GDM1 (cell line): ENCODE data around the gene RAB27B.

Source experiments
- DNase-seq: peaks from one replicate; lab custom pipeline; 2025; lab: John Stamatoyannopoulos, UW

Gene RAB27B

GRCh38 chr18:54867131-54867530, 38.9 kb downstream of the RAB27B start:
- DNase-seq, result no peak

DNA sequence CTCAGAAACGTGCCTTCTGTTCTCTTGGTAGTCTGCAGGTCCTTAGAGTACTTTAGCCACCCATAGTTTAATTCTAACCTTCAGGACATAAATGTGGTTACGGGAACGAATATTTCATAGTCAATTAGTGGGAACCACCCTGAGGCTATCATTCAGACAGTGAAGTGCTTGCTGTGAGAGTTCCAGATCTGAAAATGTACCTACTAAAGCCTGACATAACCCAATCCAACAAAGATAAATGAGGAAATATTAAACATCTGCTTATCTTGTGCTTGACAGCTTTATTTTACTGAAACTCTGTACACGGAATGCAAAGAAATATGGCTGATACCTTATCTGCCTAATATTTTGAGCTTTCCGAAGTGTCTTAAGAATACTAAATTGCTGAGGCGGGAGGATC, 43.0 kb downstream of the RAB27B start:
- no peak for DNase-seq

DNA sequence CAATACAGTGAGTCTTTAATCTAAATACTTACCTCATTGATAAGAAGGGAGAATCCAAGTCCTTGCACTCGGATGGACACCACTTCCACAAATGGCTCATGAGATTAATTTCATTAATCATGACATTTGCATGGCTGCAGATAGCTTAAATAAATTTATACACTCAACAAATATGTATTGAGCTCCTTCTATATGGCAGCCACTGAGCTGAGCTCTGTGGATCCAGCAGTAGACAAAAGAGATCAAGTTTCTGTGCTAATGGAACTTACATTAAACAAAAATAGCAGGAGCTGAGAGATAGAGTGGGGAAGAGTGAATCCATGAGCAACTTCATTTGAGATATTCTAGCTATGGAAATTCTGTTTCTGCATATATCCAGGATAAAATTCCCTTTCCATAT, 44.4 kb downstream of the RAB27B start:
- no peak for DNase-seq

DNA sequence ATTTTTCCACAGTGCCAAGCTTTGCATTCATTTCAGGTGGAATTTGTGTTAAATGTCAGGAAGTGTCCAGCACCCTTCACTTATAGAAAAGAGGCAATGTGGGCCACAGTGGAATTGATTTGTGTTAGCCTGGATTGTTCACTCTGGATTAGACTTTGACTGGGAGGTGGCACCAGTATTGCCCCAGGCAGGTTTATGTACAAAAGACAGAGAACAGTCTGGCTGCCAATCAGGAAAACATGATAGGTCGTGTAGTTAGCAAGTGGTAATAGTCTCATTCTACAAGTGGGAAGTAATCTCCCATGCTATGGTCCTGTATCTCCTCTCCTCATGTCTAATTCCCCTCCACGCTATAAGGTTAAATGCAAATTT, 45.6 kb downstream of the RAB27B start:
- DNase-seq, result no peak

DNA sequence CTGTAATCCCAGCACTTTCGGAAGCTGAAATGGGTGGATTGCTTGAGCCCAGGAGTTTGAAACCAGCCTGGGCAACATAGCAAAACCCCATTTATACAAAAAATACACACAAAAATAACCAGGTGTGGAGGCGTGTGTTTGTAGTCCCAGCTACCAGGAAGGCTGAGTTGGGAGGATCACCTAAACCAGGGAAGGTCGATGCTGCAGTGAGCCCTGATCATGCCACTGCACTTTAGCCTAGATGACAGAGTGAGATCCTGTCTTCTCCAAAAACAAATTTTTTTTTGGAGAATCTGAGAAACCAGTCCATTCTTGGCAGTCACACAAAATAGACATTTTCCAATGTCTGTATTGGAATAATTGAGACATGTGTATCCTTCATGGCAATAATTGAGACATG, 46.8 kb downstream of the RAB27B start:
- no peak for DNase-seq

GRCh38 chr18:54877076-54877475, 48.8 kb downstream of the RAB27B start:
- no peak for DNase-seq

DNA sequence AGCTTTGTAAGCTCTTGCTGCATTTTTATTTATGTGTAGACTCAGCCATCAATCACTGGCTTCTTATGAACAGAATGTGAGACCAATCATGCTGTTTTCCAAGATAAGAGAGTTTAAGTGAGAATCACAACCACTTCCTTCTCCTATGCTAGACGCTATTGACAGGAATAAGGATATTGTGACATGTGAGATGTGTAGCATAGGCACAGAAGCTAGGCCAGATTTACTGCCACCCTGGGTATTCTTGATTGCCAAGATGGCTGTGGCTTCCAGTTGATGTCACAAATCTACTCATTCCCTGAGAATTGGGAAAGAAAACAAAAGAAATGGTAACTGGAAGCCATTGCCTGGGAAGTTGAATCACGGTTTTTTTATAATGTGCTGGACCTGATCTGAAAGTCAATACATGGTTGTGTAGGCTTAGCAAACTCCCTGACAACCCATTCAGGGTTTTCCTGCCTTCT, 49.9 kb downstream of the RAB27B start:
- DNase-seq, result no peak

- no peak for DNase-seq
Observed at GRCh38 chr18:54878659-54879358, 50.5 kb downstream of the RAB27B start.

DNA sequence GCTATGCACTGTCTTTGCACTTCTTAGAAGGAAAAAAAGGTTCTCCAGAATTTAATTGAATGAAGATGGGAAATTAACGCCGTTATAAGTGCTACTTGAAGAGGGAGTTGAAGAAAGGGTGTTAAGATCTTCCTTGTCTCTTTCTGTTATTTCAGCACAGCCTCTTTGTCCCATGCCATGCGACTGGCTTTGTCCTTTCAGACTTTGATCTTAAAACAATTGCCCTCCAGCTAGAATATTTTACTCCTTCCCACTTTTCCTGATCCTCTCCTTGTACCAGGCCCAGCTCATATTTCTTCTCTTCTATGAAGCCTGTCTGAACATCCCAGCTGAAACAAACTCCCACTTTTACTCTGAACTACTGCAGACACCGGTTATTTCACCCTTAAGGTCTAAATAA, 51.4 kb downstream of the RAB27B start:
- DNase-seq, result no peak

DNA sequence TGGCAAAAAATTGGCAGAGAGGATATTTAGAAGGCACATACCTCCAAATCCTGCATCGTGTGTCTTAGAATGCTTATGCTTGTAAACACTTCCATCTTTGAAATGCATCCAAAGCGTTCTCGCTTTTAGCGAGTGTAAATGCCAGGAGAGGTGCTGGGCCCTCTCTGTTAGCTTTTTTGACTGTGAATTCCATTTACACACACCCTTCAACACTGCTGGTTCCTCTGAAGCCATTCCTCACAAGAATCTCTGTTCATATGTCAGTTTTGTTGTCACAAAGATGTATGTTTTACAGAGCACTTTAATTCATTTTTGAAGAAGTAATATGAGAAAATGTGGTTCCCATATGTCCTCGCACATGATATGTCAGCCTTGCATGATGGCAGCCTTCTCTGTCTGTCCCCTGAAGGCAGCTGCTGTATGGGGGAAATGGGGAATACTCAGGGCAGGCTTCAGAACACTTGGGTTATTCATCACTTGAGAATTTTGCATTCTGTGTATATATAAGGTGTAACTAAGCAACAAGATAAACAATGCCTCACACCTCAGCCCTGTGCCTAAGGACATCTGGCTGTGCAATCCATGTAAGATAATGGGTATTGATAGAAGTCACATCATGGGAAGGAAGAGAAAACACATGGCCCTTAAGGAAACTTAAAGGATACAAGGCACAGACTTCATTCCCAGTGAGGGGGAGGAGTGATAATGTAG, 52.3 kb downstream of the RAB27B start:
- DNase-seq, result no peak

GRCh38 chr18:54881229-54881768, 53.0 kb downstream of the RAB27B start:
- no peak for DNase-seq

DNA sequence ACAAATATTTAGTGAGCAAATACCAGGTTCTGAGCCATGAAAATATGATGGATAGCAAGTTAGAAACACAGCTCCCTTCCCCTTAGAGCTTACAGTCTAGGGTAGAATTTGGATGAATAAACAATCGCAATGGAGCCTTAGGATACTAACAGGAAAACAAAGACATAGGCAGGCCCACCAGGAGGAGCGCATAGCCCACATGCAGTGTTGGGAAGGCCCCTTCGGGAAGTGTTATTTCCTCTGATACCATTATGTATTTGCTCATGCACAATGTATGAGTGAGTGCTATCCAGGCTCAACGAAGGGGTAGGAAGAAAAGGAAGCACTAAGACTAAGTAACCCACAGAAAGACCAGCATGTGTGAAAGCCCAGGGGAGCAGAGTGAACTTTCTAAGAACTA, 54.0 kb downstream of the RAB27B start:
- DNase-seq, result no peak

DNA sequence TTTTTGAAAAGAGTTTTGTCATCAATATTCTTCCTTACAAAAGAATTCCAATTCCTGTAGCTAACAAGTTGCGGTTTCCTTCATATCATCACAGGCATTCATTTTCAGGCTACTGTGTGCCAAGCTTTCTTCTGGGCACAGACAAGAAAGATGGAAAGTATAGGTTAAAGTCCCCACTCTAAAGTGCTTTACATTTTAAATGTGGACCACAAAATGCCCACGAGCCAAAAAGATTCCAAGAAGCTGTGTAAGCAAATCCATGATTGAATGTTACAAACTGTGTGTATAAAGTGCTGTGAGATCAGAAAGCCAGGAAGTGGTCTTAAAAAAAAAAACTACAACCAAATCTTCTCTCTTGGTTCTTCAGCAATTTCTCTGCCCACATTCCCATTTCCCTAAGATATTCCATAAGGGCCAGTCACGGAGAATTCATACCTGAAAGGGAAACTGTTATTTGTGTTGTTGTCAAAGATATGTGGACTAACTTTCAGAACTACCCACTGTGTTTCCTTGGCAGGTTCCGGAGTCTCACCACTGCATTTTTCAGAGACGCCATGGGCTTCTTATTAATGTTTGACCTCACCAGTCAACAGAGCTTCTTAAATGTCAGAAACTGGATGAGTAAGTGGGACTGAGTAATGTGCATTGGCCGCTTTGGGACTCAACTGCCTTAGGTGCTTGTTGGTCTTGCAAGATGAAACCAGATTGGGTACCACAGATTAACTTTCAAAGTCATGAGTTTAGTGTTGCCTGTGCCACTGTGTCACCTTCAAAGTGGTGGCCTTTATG, 55.7 kb downstream of the RAB27B start:
- DNase-seq, result no peak

DNA sequence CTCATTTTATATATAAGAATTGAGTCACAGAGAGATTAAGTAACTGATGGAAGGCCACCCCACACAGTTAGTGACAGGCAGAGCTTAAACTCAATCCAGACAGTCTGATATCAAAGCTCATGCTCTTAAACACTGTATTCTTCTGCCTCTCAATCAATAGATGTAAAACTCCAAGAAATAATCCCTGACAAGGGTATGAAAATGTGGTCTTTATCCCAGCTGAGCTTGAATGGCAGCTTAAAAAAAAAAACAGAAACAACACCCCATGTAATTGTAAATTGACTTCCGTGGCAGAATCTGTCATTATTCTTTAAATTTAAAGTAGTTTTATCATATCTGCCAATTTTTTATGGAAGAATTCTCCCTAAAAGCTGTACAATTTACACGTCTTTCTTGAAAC, 60.1 kb downstream of the RAB27B start:
- DNase-seq, result no peak

GRCh38 chr18:54888933-54889332, 60.7 kb downstream of the RAB27B start:
- DNase-seq, result no peak

GRCh38 chr18:54899500-54899899, 71.2 kb downstream of the RAB27B start:
- DNase-seq, result no peak

GRCh38 chr18:54900290-54900689, 72.0 kb downstream of the RAB27B start:
- DNase-seq, result no peak

- DNase-seq, result no peak
Observed at GRCh38 chr18:54904581-54904980, 76.3 kb downstream of the RAB27B start.

DNA sequence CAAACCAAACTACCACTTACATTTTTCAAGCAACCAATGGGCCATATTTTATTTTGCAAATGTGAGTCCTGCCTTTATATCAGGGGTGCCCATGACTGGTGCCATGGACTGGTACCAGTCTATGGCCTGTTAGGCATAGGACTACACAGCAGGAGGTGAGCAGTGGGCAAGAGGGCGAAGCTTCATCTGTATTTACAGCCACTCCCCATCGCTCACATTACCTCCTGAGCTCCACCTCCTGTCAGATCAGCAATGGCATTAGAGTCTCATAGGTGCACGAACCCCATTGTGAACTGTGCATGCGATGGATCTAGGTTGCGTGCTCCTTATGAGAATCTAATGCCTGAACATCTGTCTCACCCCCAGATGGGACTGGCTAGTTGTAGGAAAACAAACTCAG, 77.4 kb downstream of the RAB27B start:
- no peak for DNase-seq

DNA sequence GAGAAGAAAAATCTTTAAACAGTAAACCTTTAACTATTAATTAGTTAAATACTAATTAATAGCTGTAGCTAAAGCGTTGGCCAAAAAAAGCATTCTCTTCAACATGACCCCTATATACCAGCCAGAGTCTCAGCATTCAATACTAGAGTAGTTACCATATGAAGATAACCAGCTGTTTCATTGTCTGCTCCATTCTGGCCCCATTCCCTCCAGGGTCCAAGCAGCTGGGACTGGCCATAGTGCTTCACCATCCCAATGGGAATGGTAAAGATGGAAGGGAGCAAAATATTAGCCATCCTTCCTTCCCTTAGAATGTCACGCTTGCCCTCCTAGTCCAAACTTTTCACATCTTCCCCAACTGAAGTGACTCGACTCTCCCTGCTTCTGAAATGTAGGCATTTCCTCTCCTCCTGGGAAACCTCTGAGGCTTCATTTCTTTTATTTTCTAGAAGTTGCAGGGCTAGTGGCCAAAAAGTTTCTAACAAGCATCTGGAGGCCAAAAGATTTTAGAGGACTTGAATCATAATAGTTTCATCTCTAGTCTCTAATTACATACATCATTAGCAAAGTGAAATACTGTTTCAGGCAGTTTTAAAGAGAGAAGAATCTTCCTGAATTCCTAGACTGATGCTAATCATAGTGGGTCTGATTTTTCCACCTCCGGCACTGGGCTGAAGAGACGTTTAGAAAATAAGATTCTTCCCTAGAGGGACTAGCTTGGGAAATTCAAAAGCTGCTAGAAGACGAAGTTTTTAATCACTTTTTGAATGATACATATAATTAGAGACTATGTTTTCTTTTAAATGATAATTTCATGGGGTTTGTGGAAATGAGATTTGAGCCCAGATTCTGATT, 78.3 kb downstream of the RAB27B start:
- no peak for DNase-seq

DNA sequence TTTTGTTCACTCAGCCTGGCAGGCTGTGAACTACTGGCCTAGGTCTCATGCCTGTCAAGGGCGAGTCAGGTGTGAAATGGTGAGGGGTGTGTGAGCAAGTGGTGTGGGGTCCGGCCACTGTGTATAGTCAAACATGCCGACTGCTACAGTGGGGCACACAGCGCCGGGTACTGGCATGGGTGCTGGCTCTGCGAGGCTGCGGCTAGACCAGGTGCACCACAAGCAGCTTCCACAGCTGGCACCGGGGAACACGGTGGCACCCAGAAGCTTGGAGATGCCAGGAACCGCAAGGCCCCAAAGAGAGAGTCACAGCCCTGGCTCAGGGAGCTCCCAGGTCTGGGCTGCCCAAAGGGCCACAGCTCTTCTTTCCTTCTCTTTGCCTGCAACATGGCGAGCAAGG, 81.3 kb downstream of the RAB27B start:
- DNase-seq, result no peak
